Measurements from ENCODE around the gene CHD1L. TPM values are rescaled to one million over a fixed set of nuclear protein-coding genes. Genes with fewer than 3 reads are reported as not detected.

The CHD1L gene
- total RNA-seq, 4 donors from 2014 or later: 10.2 to 23.7 (median 19.2) TPM

DNA sequence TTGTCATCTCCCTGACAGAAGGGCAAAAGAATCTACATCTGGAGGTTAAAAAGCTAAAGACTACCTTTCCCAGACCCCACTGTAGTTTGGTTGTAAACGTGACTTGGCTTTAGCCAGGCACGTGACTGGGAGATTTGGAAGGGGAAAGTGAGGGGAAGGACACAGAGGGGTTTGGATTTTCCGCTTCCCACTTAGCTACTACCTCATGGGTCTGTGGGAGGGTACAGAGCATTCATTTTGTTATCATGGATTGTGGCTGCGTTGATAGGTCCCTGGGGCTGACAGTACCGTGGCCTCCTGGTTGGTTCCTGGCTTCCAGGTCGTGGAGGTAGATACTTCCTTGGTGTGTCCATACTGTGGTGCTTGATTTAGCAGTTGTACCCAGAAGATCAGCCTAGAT, 2.6 kb downstream of the CHD1L start:
- Histone ChIP-seq H3K4me3 (no peak overlapping the region), H3K27me3 (no peaks in the 10 kb centered on the region), H3K4me1 (peaks cover 0 to 33% (median 4%) of the 10 kb centered on the region in 4 donors), H3K27ac (no peak overlapping the region), H3K36me3 (no peaks in the 10 kb centered on the region), H3K9me3 (no peaks in the 10 kb centered on the region)
- TF ChIP-seq POLR2A (IDR thresholded peaks at IDR 0.05): no peak
- no peak for TF ChIP-seq EP300 (IDR thresholded peaks at IDR 0.05)
- no peak for DNase-seq (ENCODE audit: low spot score in 2 of 2)
- 95 to 98% methylated on average over 6 of the region's 6 CpGs for WGBS, 2 donors

DNA sequence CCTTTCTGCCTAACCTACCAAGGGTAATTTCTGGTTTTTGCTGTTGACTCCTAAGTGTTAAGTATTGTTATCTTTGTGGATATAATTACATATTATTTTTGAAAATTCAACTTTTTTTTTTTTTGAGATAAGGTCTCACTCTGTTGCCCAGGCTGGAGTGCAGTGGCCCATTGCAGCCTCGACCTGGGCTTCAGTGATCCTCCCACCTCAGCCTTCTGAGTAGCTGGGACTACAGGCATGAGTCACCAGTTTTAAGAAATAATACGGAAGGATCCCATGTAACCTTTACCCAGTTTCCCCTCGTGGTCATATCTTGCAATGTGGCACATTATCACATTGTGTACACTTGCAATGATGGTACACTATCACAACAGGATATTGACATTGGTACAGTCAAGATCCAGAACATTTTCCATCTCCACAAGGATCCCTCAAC, 3.1 kb downstream of the CHD1L start:
- peaks cover 0 to 33% (median 4%) of the 10 kb centered on the region in 4 donors for H3K4me1 ChIP-seq
- H3K9me3 ChIP-seq: no peaks in the 10 kb centered on the region
- H3K27me3 ChIP-seq: no peaks in the 10 kb centered on the region
- H3K27ac ChIP-seq: no peak overlapping the region
- TF ChIP-seq CTCF (IDR thresholded peaks at IDR 0.05): no peak
- no peak for TF ChIP-seq POLR2A (IDR thresholded peaks at IDR 0.05)
- no peak for TF ChIP-seq EP300 (IDR thresholded peaks at IDR 0.05)
- H3K4me3 ChIP-seq: no peak overlapping the region
- no peaks in the 10 kb centered on the region for H3K36me3 ChIP-seq
- no peak for DNase-seq (ENCODE audit: low spot score in 2 of 2)
- WGBS, 2 donors: 72 to 74% methylated on average over 3 of the region's 3 CpGs

DNA sequence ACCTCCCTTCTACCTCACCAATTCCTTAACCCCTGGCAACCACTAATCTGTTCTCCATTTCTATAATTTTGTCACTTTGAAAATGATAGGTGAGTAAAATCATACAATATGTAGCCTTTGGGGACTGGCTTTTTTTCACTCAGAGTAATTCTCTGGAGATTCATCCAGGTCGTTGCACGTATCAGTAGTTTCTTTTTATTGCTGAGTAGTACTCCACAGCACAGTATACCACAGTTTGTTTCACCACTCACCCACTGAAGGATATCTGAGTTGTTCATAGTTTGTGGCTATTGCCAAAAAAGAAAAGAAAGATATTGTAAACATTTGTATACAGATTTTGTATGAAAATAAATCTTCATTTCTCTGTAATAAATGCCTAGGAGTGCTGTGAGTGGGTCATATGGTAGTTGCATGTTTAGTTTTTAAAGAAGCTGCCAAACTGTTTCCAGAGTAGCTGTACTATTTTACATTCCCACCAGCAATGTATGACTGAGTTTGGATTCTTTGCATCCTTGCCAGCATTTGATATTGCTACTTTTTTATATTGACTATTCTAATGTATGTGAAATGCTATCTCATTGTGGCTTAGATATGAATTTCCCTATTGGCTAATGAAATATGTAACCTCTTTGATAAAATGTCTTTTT, 3.7 kb downstream of the CHD1L start:
- DNase-seq (ENCODE audit: low spot score in 2 of 2): no peak
- 66 to 71% methylated on average over 2 of the region's 2 CpGs for WGBS, 2 donors
- H3K9me3 ChIP-seq: no peaks in the 10 kb centered on the region
- no peak overlapping the region for H3K4me3 ChIP-seq
- H3K27me3 ChIP-seq: no peaks in the 10 kb centered on the region
- no peak overlapping the region for H3K27ac ChIP-seq
- TF ChIP-seq CTCF (IDR thresholded peaks at IDR 0.05) (no peak), POLR2A (IDR thresholded peaks at IDR 0.05) (no peak), EP300 (IDR thresholded peaks at IDR 0.05) (no peak)
- peaks cover 0 to 33% (median 4%) of the 10 kb centered on the region in 4 donors for H3K4me1 ChIP-seq
- no peaks in the 10 kb centered on the region for H3K36me3 ChIP-seq

- Histone ChIP-seq H3K4me3 (no peak overlapping the region), H3K36me3 (no peaks in the 10 kb centered on the region), H3K27ac (no peak overlapping the region), H3K4me1 (peaks cover 0 to 29% (median 4%) of the 10 kb centered on the region in 4 donors), H3K27me3 (no peaks in the 10 kb centered on the region), H3K9me3 (no peaks in the 10 kb centered on the region)
- DNase-seq (ENCODE audit: low spot score in 2 of 2): no peak
- no peak for TF ChIP-seq POLR2A (IDR thresholded peaks at IDR 0.05)
- no peak for TF ChIP-seq CTCF (IDR thresholded peaks at IDR 0.05)
- no peak for TF ChIP-seq EP300 (IDR thresholded peaks at IDR 0.05)
- 63 to 81% methylated on average over 2 of the region's 2 CpGs for WGBS, 2 donors
These were observed 4.6 kb downstream of the CHD1L start for GRCh38 chr1:147246910-147247655.

DNA sequence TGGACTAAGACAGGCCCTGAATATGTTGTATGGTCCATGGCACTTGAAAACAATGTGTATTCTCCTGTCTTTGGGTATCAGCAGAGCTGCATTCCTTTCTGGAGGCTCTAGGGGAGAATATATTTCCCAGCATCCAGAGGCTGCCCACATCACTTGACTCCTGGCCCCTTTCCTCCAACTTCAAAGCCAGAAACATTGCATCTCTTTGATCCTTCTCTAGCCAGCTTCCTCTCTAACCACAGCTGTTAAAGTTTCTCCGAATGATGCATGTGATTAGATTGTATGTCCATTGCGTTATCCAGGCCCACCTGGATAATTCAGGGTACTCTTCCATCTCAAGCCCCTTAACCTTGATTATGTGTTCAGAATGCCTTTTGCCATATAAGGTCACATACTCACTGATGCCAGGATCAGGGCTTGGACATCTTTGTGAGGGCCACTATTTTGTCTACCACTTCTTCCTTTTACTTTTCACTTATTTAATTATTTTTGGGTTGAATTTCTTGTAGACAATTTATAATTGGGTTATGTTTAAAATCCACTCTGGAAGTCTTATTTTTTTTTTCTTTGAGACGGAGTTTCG, 5.3 kb downstream of the CHD1L start:
- no peak for TF ChIP-seq CTCF (IDR thresholded peaks at IDR 0.05)
- no peak for TF ChIP-seq POLR2A (IDR thresholded peaks at IDR 0.05)
- TF ChIP-seq EP300 (IDR thresholded peaks at IDR 0.05): no peak
- 92 to 94% methylated on average over 4 of the region's 4 CpGs for WGBS, 2 donors
- no peak for DNase-seq (ENCODE audit: low spot score in 2 of 2)

More for the DNA sequence above, 5.3 kb downstream of the CHD1L start:
- Histone ChIP-seq H3K27me3 (no peaks in the 10 kb centered on the region), H3K4me1 (peaks cover 0 to 27% (median 4%) of the 10 kb centered on the region in 4 donors), H3K27ac (no peak overlapping the region), H3K9me3 (no peaks in the 10 kb centered on the region), H3K36me3 (peaks cover 0 to 3% (median 0%) of the 10 kb centered on the region in 3 donors), H3K4me3 (no peak overlapping the region)
